ENCODE measurements around the gene DLL4. TPM values are rescaled to one million over a fixed set of nuclear protein-coding genes. Genes with fewer than 3 reads are reported as not detected.

DLL4 gene
- total RNA-seq, 4 donors from 2014 or later = 1.9 to 9.7 (median 6.4) TPM

DNA sequence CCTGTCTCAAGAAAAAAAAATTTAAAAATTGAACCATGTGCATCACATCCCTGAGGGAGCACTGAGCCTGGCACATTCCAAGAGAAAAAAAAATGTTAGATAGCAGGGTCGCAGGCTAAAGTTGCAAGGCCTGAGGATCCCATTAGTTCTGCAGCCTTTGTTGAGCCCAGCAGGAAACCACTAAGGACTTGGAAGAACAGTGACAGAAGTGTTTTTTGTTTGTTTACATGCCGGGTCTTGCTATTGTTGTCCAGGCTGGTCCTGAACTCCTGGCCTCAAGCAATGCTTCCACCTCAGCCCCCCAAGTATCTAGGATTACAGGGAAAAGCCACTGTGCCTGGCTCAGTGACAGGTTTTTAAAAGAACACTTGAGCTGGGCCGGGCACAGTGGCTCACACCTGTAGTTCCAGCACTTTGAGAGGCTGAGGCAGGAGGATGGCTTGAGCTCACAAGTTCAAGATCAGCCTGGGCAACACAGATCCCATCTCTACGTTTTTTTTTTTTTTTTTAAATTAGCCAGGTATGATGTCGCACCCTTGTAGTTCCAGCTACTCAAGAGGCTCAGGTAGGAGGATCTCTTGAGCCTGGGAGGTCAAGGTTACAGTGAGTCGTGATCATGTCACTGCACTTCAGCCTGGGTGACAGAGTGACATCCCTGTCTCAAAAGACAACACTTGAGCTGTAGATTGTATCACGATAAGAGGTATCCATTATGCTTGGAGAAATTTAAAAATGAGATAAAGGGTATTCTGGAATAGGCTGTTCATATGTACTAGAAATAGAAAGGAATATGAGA lies 39.3 kb downstream of the DLL4 start:
- H3K4me3 ChIP-seq = no peak overlapping the region
- H3K4me1 ChIP-seq = no peaks in the 10 kb centered on the region
- no peak for TF ChIP-seq EP300 (IDR thresholded peaks at IDR 0.05)
- no peak for TF ChIP-seq POLR2AphosphoS5 (IDR thresholded peaks at IDR 0.05)
- no peak for TF ChIP-seq POLR2A (IDR thresholded peaks at IDR 0.05)
- TF ChIP-seq, protein P1, sequence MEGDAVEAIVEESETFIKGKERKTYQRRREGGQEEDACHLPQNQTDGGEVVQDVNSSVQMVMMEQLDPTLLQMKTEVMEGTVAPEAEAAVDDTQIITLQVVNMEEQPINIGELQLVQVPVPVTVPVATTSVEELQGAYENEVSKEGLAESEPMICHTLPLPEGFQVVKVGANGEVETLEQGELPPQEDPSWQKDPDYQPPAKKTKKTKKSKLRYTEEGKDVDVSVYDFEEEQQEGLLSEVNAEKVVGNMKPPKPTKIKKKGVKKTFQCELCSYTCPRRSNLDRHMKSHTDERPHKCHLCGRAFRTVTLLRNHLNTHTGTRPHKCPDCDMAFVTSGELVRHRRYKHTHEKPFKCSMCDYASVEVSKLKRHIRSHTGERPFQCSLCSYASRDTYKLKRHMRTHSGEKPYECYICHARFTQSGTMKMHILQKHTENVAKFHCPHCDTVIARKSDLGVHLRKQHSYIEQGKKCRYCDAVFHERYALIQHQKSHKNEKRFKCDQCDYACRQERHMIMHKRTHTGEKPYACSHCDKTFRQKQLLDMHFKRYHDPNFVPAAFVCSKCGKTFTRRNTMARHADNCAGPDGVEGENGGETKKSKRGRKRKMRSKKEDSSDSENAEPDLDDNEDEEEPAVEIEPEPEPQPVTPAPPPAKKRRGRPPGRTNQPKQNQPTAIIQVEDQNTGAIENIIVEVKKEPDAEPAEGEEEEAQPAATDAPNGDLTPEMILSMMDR (IDR thresholded peaks at IDR 0.05) = no peak
- H3K9me3 ChIP-seq = no peaks in the 10 kb centered on the region
- H3K27ac ChIP-seq = no peak overlapping the region
- WGBS, 2 donors (ENCODE audit: low coverage in 1 of 2) = 66 to 79% methylated on average over 4 to 7 of the region's 7 CpGs
- no peak for ATAC-seq
- H3K27me3 ChIP-seq = no peaks in the 10 kb centered on the region
- no peaks in the 10 kb centered on the region for H3K36me3 ChIP-seq

DNA sequence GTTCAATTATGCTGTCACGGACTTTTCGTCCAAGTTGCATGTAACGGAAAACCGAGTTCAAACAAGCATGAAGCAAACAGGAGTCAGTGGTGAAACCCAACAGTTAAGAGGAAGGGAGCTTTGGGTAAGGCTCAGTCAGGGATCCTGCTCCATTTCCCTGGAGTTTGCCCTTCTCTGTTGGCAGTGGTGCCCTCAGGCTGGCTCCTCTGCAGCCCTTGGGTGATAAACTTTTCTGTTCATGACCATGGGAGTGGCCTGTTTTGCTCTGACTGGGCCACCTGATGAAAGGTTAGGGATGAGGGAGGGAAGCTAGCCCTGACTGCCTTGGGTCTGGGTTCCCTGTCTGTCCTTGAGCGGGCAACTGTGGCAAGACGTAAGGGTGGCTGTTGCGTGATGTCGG lies 40.2 kb downstream of the DLL4 start:
- TF ChIP-seq, protein P1 (IDR thresholded peaks at IDR 0.05) = no peak
- no peak for TF ChIP-seq EP300 (IDR thresholded peaks at IDR 0.05)
- TF ChIP-seq POLR2AphosphoS5 (IDR thresholded peaks at IDR 0.05) = no peak
- no peak for TF ChIP-seq POLR2A (IDR thresholded peaks at IDR 0.05)
- WGBS, 2 donors (ENCODE audit: low coverage in 1 of 2) = 87% methylated on average over 4 of the region's 8 CpGs; no CpG with 5 or more reads in 1 of the 2 donors
- Histone ChIP-seq H3K9me3 (no peaks in the 10 kb centered on the region), H3K36me3 (no peaks in the 10 kb centered on the region), H3K4me3 (no peak overlapping the region), H3K27me3 (no peaks in the 10 kb centered on the region), H3K27ac (no peak overlapping the region), H3K4me1 (no peaks in the 10 kb centered on the region)
- no peak for ATAC-seq

- 74 to 87% methylated on average over 3 to 4 of the region's 4 CpGs for WGBS, 2 donors (ENCODE audit: low coverage in 1 of 2)
- ATAC-seq = no peak
- no peaks in the 10 kb centered on the region for H3K4me1 ChIP-seq
Measured at GRCh38 chr15:40974879-40975278, 45.7 kb downstream of the DLL4 start.

DNA sequence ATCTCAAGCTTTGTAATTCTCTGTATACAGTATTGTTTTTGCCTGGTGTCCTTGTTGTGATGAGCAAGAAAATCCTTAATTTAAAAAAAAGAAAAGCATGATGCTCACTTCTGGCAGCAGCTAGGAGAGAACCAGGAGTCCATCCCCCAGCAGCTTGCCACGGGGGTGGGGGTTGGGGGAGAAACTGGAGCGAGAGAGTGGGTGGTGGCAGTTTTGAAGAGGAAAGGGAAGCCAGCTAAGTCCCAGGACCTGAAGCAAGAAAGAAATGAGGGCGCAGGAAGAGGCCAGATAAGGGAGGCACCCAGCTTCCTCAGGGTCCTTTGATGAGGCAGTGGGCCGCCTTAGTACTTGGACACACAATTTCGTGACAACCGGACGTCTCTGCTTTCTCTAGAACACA lies 47.7 kb downstream of the DLL4 start:
- Histone ChIP-seq H3K9me3 (no peaks in the 10 kb centered on the region), H3K27ac (no peak overlapping the region), H3K4me3 (no peak overlapping the region), H3K27me3 (no peaks in the 10 kb centered on the region), H3K4me1 (no peaks in the 10 kb centered on the region), H3K36me3 (peaks cover 0 to 65% of the 10 kb centered on the region in 2 donors)
- 65 to 71% methylated on average over 5 to 7 of the region's 7 CpGs for WGBS, 2 donors (ENCODE audit: low coverage in 1 of 2)
- no peak for ATAC-seq
- TF ChIP-seq EP300 (IDR thresholded peaks at IDR 0.05) (no peak), POLR2AphosphoS5 (IDR thresholded peaks at IDR 0.05) (no peak), POLR2A (IDR thresholded peaks at IDR 0.05) (no peak)
- TF ChIP-seq, protein P1 (IDR thresholded peaks at IDR 0.05) = no peak

More at GRCh38 chr15:40974879-40975278, 45.7 kb downstream of the DLL4 start:
- H3K4me3 ChIP-seq = no peak overlapping the region
- H3K9me3 ChIP-seq = no peaks in the 10 kb centered on the region
- TF ChIP-seq POLR2AphosphoS5 (IDR thresholded peaks at IDR 0.05) = no peak
- no peak for TF ChIP-seq EP300 (IDR thresholded peaks at IDR 0.05)
- TF ChIP-seq, protein P1 (IDR thresholded peaks at IDR 0.05) = no peak
- no peak for TF ChIP-seq POLR2A (IDR thresholded peaks at IDR 0.05)
- H3K27me3 ChIP-seq = no peaks in the 10 kb centered on the region
- H3K36me3 ChIP-seq = peaks cover 0 to 45% of the 10 kb centered on the region in 2 donors
- H3K27ac ChIP-seq = no peak overlapping the region

DNA sequence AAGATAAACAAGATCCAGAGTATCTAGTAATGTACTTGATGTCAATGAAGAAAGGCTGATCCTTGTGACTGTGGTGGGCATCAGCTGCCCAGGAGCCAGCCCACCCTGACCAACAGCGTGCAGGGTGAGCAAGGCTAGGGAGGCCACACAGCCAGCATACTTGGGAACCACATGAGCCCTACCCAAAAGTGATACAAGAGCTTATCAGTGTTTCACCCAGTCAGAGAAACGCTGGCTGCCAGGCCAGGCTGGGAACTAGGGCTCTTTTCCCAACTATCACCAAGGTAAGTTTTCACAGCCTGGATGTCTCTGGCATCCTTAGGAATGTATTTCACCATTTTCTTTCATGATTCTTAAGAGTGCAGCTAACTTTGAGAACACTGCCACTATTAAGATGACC lies 49.0 kb downstream of the DLL4 start:
- Histone ChIP-seq H3K27ac (no peak overlapping the region), H3K4me1 (no peaks in the 10 kb centered on the region), H3K36me3 (peaks cover 0 to 78% of the 10 kb centered on the region in 2 donors), H3K9me3 (no peaks in the 10 kb centered on the region), H3K27me3 (no peaks in the 10 kb centered on the region), H3K4me3 (no peak overlapping the region)
- ATAC-seq = no peak
- TF ChIP-seq, protein P1 (IDR thresholded peaks at IDR 0.05) = no peak
- TF ChIP-seq POLR2A (IDR thresholded peaks at IDR 0.05) = no peak
- no peak for TF ChIP-seq EP300 (IDR thresholded peaks at IDR 0.05)
- no peak for TF ChIP-seq POLR2AphosphoS5 (IDR thresholded peaks at IDR 0.05)
- 75 to 100% methylated on average over 1 to 2 of the region's 2 CpGs for WGBS, 2 donors (ENCODE audit: low coverage in 1 of 2)
